Occipital lobe (tissue), 2 donors: ENCODE measurements around the gene RHOT2. TPM values are rescaled to one million over a fixed set of nuclear protein-coding genes. Genes with fewer than 3 reads are reported as not detected.
A peak's percentile ranks its signal among the peaks of the same experiment; 100 is the strongest.
"Not testable (repeated sequence)": the region's sequence is repeated elsewhere in the genome, so short reads cannot be mapped to it uniquely, and the experiment has no call there.

Source experiments
- DNase-seq: peaks from one replicate; lab custom pipeline; 2025; lab: John Stamatoyannopoulos, UW
- total RNA-seq: library from RNA; depleted of rRNA; stranded (reverse); fragments of >200 nt; gene quantifications from one replicate; pipeline ENCODE4 v1.2.3, GENCODE V29; 2014

The RHOT2 gene
- total RNA-seq, 1 donor from 2014 or later: 20.9 TPM

- not testable (repeated sequence) for DNase-seq
These were observed 44.9 kb downstream of the RHOT2 start for GRCh38 chr16:712740-713250.

GRCh38 chr16:714079-714478 is 46.1 kb downstream of the RHOT2 start:
- no peak for DNase-seq

- peak; percentile 85 for DNase-seq
These were observed 46.9 kb downstream of the RHOT2 start, which contains the start of gene METRN for GRCh38 chr16:714558-715476. TSS of gene METRN (plus strand) at chr16:715118. CDS start at chr16:715290, 172 bp downstream.

GRCh38 chr16:715477-716199 is 47.7 kb downstream of the RHOT2 start:
- no peak for DNase-seq

DNA sequence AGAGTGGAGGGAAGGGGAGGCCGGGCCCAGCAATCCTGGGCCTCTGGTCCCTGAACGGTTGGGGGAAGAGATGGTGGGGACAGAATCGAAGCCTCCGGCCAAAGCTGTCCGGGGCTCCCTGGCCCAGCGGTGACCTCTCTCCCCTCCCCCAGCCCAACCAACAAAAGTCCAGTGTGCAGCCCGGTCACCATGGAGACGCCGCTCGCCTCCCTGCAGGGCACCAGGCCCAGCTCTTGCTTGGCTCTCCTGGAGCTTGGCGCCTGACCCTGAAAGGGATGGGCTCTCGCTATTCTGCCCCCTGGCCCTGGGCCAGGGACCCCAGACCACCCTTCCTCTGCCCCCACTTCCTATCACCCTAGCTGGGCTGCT is 48.3 kb downstream of the RHOT2 start:
- peak; percentile 74 for DNase-seq

DNA sequence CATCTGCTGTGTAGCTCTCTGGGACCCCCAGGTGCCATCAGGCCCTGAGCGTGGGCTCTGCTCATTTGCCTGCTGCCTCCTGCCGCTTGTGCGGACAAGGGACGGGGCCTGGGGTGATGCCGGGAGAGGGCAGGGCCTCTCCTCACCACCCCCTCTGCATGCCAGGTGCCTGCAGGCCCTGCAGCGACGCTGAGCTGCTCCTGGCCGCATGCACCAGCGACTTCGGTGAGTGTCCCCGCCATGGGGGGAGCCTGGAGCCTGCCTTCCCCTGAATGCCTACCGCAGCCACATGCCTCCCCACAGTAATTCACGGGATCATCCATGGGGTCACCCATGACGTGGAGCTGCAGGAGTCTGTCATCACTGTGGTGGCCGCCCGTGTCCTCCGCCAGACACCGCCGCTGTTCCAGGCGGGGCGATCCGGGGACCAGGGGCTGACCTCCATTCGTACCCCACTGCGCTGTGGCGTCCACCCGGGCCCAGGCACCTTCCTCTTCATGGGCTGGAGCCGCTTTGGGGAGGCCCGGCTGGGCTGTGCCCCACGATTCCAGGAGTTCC is 48.9 kb downstream of the RHOT2 start:
- DNase-seq: no peak

GRCh38 chr16:717450-718245 is 49.7 kb downstream of the RHOT2 start:
- no peak for DNase-seq

GRCh38 chr16:718389-718788 is 50.5 kb downstream of the RHOT2 start:
- DNase-seq: no peak

GRCh38 chr16:718922-719321 is 51.0 kb downstream of the RHOT2 start:
- no peak for DNase-seq

GRCh38 chr16:719815-720446 is 52.0 kb downstream of the RHOT2 start:
- no peak for DNase-seq

DNA sequence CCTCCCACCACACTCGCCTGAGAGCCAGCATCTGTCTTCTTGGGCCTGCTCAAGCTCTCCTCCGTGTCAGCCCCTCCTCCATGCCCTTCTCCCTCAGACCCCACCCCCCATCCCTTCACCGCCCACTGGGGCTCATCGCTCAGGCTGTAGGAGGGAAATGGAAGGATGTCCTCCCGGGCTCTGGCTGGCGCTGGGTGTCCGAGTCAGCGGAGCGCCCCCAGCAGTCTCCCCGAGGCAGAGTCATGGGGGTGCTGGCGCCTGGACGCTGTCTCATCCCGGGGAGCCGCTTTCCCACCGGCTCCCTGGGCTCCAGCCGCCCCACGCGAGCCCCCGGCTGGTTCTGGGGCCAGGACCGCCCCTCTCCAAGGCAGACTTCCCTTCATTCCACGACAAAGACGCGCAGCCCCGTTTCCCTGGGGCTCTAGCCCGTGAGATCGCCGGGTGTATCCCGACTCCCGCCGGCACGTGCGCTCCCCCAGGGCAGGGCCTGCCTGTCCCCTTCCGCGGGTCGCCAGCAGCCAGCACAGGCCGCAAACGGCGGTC is 52.6 kb downstream of the RHOT2 start:
- peak; percentile 74 for DNase-seq

DNA sequence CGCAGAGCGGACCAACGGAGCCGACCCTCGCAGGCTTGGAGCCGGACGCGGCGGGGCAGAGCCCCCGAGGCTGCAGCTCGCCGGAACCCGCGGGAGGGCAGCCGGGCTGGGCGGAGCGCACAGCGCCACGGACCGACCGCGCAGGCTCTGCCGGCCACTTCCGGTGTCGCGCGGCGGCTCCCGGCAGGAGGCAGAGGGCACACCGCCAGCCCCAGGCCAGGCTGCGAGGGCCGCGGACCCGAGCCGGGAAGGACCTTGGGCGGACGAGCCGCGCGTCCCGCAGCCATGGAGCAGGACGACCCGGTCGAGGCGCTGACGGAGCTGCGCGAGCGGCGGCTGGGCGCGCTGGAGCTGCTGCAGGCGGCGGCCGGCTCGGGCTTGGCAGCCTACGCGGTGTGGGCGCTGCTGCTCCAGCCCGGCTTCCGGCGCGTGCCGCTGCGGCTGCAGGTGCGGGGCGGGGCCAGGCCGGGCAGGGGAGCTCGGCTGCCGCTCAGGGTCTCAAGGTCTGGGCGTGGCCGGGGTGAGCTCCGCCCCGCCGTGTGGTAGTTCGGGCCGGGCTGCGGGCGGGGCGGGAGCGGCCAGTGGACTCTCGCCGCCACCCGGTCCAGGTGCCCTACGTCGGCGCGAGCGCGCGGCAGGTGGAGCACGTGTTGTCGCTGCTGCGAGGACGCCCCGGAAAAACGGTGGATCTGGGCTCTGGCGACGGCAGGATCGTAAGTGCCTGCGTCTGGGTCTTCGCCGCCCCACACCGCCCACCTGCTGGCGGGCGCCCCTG is 53.2 kb downstream of the RHOT2 start, which contains the start of gene ANTKMT:
Gene ANTKMT, plus strand, starts transcription at position 157 of the 775 bp plus-strand sequence. Its CDS starts 129 bp downstream, at position 286.
- peak; percentile 77 for DNase-seq

- DNase-seq: no peak
These were observed 54.0 kb downstream of the RHOT2 start for GRCh38 chr16:721765-722540.

DNA sequence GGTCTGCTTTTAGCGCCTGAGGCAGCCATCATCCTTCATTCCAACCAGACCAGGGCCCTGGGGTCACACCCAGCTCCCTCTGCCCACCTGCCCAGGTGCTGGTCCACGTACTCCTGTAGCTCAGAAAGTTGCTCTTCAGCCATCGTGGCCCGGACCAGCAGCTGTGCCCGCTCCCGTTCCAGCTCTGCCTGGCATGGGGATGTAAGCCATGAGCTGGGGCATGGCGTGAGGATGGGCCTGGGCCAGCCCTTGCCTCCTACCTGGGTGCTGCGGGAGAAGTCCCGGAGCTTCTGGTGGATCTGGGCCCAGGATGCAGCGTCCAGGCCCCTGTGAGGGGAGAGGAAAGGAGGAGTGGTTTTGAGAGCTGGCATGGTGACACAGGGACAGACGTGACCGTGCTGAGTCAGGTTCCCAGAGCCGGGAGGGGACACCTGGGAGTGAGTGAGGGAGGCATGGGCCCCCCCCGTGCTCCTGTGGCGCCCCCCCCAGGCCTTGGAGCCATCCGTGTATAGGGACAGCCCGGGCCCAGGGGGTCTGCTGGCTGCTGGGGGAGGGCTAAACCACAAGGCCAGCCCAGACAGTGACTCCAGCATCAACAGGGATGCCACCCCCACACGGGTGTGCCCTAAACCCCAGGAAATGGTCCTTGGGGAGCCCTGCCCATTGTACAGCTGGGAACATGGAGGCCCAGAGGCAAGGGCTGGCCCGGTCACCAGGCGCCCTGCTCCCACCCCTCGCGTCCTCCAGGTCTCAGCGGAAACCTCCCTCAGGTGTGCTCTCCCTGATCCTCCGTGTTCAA is 55.1 kb downstream of the RHOT2 start:
- no peak for DNase-seq

DNA sequence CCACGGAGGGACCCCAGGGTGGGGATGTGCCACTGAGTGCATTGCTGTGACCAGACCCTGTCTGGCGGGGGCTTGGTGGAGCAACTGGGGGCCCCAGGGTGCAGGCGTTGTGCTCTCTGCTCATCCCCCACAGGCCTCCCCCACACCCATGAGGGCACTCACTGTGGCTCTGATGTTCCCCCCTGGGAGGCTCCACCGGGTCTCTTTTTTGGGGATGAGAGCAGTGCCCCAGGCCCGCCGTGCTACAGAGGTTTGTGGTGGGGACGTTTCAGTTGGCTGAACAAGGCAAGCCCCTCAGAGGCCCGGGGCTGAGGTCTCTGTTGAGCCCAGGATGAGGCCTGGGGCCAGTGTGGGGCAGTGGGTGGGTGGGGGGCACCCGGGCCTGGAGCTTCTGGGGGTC is 55.8 kb downstream of the RHOT2 start:
- no peak for DNase-seq
